SU-DHL-6 (cell line): Measurements from ENCODE around the gene KMT2B.
"Not testable (repeated sequence)": the region's sequence is repeated elsewhere in the genome, so short reads cannot be mapped to it uniquely, and the experiment has no call there.

Experiments
- H2AFZ ChIP-seq: fragments of 200-600 bp; sonication (generic); 2 replicates; pipeline ENCODE4 v1.6.1; 2014; ENCODE audit warnings: low read depth, mild to moderate bottlenecking, moderate library complexity, mixed read lengths, antibody characterized with exemption, low read length; ENCODE audit not compliant: severe bottlenecking
- H3F3A ChIP-seq: fragments of 200-600 bp; shearing (Covaris generic); 2 replicates; pipeline ENCODE4 v1.6.0; 2016; ENCODE audit warnings: antibody characterized with exemption, mild to moderate bottlenecking; ENCODE audit not compliant: insufficient read depth
- H3K27ac ChIP-seq: fragments of 200-600 bp; sonication (generic); 2 replicates; pipeline ENCODE4 v1.5.1; 2016; ENCODE audit warnings: low read depth, mild to moderate bottlenecking, low read length, moderate library complexity, mixed read lengths
- H3K27me3 ChIP-seq: fragments of 200-600 bp; sonication (generic), shearing (Covaris generic); 2 replicates; pipeline ENCODE4 v1.6.0; 2014; ENCODE audit warnings: mild to moderate bottlenecking, low read length
- H3K36me3 ChIP-seq: fragments of 200-600 bp; sonication (generic); 2 replicates; pipeline ENCODE4 v1.6.1; 2014; ENCODE audit warnings: mild to moderate bottlenecking, low read length, mixed read lengths
- H3K4me2 ChIP-seq: fragments of 300-600, 200-600 bp; shearing (Covaris generic), sonication (generic); 2 replicates; pipeline ENCODE4 v1.6.0; 2014; ENCODE audit warnings: low read length, low read depth, mild to moderate bottlenecking; ENCODE audit not compliant: poor library complexity, severe bottlenecking
- H3K4me3 ChIP-seq: fragments of 200-600 bp; sonication (generic); 2 replicates; pipeline ENCODE4 v1.5.1; 2014; ENCODE audit warnings: antibody characterized with exemption, low read length, mild to moderate bottlenecking, mixed read lengths; ENCODE audit not compliant: insufficient read depth, poor library complexity, severe bottlenecking
- H3K79me2 ChIP-seq: fragments of 200-600 bp; sonication (generic); 2 replicates; pipeline ENCODE4 v1.6.1; 2014; ENCODE audit warnings: mild to moderate bottlenecking, low read length, moderate library complexity; ENCODE audit not compliant: insufficient read depth
- H3K9ac ChIP-seq: fragments of 200-600 bp; sonication (generic); 2 replicates; pipeline ENCODE4 v1.7.0; 2014; ENCODE audit warnings: mild to moderate bottlenecking, low read length
- H3K9me2 ChIP-seq: fragments of 200-600 bp; sonication (generic); replicated peaks from 2 replicates; pipeline ENCODE4 v1.6.1; 2014; ENCODE audit warnings: low read length; ENCODE audit not compliant: insufficient read depth
- H3K9me3 ChIP-seq: fragments of 200-600 bp; sonication (generic); 2 replicates; pipeline ENCODE4 v1.6.1; 2014; ENCODE audit warnings: low read length, mixed read lengths; ENCODE audit not compliant: insufficient read depth
- H4K20me1 ChIP-seq: fragments of 200-600 bp; sonication (generic); 2 replicates; pipeline ENCODE4 v1.6.1; 2014; ENCODE audit warnings: low read depth, mild to moderate bottlenecking, antibody characterized with exemption, low read length, moderate library complexity, mixed read lengths
- EZH2phosphoT487 ChIP-seq: fragments of 200-600 bp; sonication (generic), shearing (Covaris generic); conservative IDR thresholded peaks from 2 replicates; pipeline ENCODE4 v1.6.1; 2018; ENCODE audit warnings: mild to moderate bottlenecking, antibody characterized with exemption, low read length, moderate library complexity, mixed read lengths
- TF ChIP-seq, protein P1 (sequence below): fragments of 200-600 bp; sonication (generic); IDR thresholded peaks from one replicate; pipeline ENCODE4 v1.5.1; 2017; ENCODE audit warnings: antibody characterized with exemption, mild to moderate bottlenecking, low read length, moderate library complexity; ENCODE audit not compliant: insufficient read depth, poor library complexity, severe bottlenecking

The KMT2B gene

DNA sequence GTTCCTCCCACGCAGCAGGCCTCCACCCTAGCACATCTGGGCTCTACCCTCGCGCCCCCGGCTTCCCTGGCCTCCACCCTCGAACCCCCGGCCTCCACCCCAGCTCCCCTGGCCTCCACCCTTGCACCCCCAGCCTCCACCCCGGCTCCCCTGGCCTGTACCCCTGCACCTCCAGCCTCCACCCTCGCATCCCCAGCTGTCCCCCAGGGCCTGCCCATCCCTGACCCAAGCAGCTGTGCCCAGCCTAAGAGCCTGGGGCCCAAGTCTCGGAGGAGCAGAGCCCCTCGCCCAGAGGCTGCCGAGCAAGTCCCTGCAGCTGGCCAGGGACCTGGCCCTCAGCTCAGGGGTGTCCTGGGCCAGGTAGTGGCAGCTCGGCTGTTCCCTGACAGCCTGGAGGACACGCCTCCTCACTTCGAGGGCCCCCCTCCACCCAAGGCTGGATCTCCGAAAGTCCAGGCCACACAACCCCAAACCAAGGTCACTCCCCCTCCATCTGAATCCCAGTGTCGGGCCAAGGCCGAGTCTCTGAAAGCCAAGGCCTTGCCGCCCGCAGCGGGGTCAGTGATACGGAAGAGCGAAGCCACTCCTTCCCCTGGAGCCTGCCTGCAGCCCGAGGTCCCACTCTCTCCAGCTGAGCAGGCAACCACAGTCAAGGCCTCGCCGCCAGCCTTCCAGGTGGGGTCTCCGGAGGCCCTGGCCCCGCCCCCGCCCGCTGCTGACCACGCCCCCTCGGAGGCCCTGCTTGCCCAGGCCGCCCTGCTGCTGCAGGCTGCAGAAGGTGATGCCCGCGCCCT is 49.7 kb downstream of the KMT2B start:
- no peak overlapping the region for H3K27ac ChIP-seq
- H3K9me3 ChIP-seq = no peaks in the 10 kb centered on the region
- TF ChIP-seq, protein P1, sequence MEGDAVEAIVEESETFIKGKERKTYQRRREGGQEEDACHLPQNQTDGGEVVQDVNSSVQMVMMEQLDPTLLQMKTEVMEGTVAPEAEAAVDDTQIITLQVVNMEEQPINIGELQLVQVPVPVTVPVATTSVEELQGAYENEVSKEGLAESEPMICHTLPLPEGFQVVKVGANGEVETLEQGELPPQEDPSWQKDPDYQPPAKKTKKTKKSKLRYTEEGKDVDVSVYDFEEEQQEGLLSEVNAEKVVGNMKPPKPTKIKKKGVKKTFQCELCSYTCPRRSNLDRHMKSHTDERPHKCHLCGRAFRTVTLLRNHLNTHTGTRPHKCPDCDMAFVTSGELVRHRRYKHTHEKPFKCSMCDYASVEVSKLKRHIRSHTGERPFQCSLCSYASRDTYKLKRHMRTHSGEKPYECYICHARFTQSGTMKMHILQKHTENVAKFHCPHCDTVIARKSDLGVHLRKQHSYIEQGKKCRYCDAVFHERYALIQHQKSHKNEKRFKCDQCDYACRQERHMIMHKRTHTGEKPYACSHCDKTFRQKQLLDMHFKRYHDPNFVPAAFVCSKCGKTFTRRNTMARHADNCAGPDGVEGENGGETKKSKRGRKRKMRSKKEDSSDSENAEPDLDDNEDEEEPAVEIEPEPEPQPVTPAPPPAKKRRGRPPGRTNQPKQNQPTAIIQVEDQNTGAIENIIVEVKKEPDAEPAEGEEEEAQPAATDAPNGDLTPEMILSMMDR = no peak
- no peak for TF ChIP-seq EZH2phosphoT487
- no peak overlapping the region for H3K4me2 ChIP-seq
- H3K9me2 ChIP-seq = no peaks in the 10 kb centered on the region
- H4K20me1 ChIP-seq = no peaks in the 10 kb centered on the region
- no peak overlapping the region for H3K4me3 ChIP-seq
- no peak overlapping the region for H2AFZ ChIP-seq
- no peaks in the 10 kb centered on the region for H3K79me2 ChIP-seq
- H3K9ac ChIP-seq = no peak overlapping the region
- no peaks in the 10 kb centered on the region for H3K36me3 ChIP-seq
- H3K27me3 ChIP-seq = no peaks in the 10 kb centered on the region
- H3F3A ChIP-seq = no peaks in the 10 kb centered on the region

- no peaks in the 10 kb centered on the region for H3K79me2 ChIP-seq
- no peaks in the 10 kb centered on the region for H3K36me3 ChIP-seq
- no peak overlapping the region for H3K4me3 ChIP-seq
- no peak overlapping the region for H3K9ac ChIP-seq
- H3K27me3 ChIP-seq = no peaks in the 10 kb centered on the region
- no peaks in the 10 kb centered on the region for H4K20me1 ChIP-seq
- H3K27ac ChIP-seq = no peak overlapping the region
- H3K9me3 ChIP-seq = no peaks in the 10 kb centered on the region
- H3K4me2 ChIP-seq = no peak overlapping the region
- TF ChIP-seq EZH2phosphoT487 = no peak
- TF ChIP-seq, protein P1 = no peak
- H2AFZ ChIP-seq = no peak overlapping the region
- H3F3A ChIP-seq = 0 out of 2 replicates have a peak, but pooled peaks cover 3% of the 10 kb centered on the region
- no peaks in the 10 kb centered on the region for H3K9me2 ChIP-seq
Measured at GRCh38 chr19:35768082-35768421, 50.2 kb downstream of the KMT2B start.

GRCh38 chr19:35772362-35772761 is 54.6 kb downstream of the KMT2B start:
- H3K9me3 ChIP-seq, H4K20me1 ChIP-seq, H3K27ac ChIP-seq, H3K36me3 ChIP-seq, H3K4me3 ChIP-seq, H3K79me2 ChIP-seq, H3K9me2 ChIP-seq, H3K4me2 ChIP-seq, H3K27me3 ChIP-seq, H3K9ac ChIP-seq, H3F3A ChIP-seq, H2AFZ ChIP-seq: not testable (repeated sequence)

GRCh38 chr19:35773020-35773806 is 55.4 kb downstream of the KMT2B start:
- TF ChIP-seq, protein P1 = no peak
- TF ChIP-seq EZH2phosphoT487 = no peak
- H3K9me2 ChIP-seq = no peaks in the 10 kb centered on the region
- H3K27ac ChIP-seq = no peak overlapping the region
- no peaks in the 10 kb centered on the region for H4K20me1 ChIP-seq
- no peak overlapping the region for H3K9ac ChIP-seq
- H3K36me3 ChIP-seq = no peaks in the 10 kb centered on the region
- no peaks in the 10 kb centered on the region for H3K9me3 ChIP-seq
- no peak overlapping the region for H2AFZ ChIP-seq
- no peaks in the 10 kb centered on the region for H3K27me3 ChIP-seq
- H3K4me3 ChIP-seq = no peak overlapping the region
- H3K79me2 ChIP-seq = no peaks in the 10 kb centered on the region; the same call in 1 of the 2 replicates
- H3F3A ChIP-seq = peaks cover 3% of the 10 kb centered on the region; the same call in 1 of the 2 replicates
- H3K4me2 ChIP-seq = no peak overlapping the region
